ENCODE measurements around the gene ZNF546.

ZNF546 gene

GRCh38 chr19:39996218-39996810 lies 546 bp upstream of the ZNF546 start:
- Histone ChIP-seq H3K4me1 (ENCODE audit: control extremely low read depth in 1 of 4, control insufficient read depth in 4 of 4, insufficient read depth in 4 of 4, low read length in 3 of 4) (peaks cover 12 to 21% (median 13%) of the 10 kb centered on the region in 4 experiments), H3K4me3 (ENCODE audit: control insufficient read depth in 1 of 7, extremely low read depth in 1 of 7, insufficient read depth in 4 of 7, low read depth in 2 of 7, low read length in 6 of 7) (peak overlapping the region; percentile 58 to 99 (median 87)), H3K27me3 (replicated peaks in 2 of 5; ENCODE audit: control insufficient read depth in 4 of 5, insufficient read depth in 5 of 5, low read length in 4 of 5) (no peaks in the 10 kb centered on the region), H3K9me3 (ENCODE audit: control extremely low read depth in 1 of 5, control insufficient read depth in 4 of 5, insufficient read depth in 2 of 5, low read depth in 1 of 5, low read length in 4 of 5) (peaks cover 0 to 12% (median 8%) of the 10 kb centered on the region in 5 experiments), H3K36me3 (ENCODE audit: control insufficient read depth in 4 of 4, insufficient read depth in 4 of 4, low read length in 3 of 4) (peaks cover 0 to 10% (median under 1%) of the 10 kb centered on the region in 4 experiments), H3K27ac (ENCODE audit: insufficient read depth in 1 of 2, low read depth in 1 of 2, low read length in 2 of 2, poor library complexity in 1 of 2, severe bottlenecking in 2 of 2) (peak overlapping the region; percentile 86 to 93)
- ChIA-PET POLR2A (interaction anchor here (1.2 kb wide), 1 partner anchor 26 kb away, joined by 3 read pairs; no protein-coding TSS in a partner anchor), CTCF (interaction anchor here (1.2 kb wide), 1 partner anchor 26 kb away, joined by 3 read pairs; no protein-coding TSS in a partner anchor)
- WGBS (ENCODE audit: insufficient coverage), result 12% methylated on average over 19 of the region's 19 CpGs
- DNase-seq, result peak; percentile 39 to 84 (median 77)

DNA sequence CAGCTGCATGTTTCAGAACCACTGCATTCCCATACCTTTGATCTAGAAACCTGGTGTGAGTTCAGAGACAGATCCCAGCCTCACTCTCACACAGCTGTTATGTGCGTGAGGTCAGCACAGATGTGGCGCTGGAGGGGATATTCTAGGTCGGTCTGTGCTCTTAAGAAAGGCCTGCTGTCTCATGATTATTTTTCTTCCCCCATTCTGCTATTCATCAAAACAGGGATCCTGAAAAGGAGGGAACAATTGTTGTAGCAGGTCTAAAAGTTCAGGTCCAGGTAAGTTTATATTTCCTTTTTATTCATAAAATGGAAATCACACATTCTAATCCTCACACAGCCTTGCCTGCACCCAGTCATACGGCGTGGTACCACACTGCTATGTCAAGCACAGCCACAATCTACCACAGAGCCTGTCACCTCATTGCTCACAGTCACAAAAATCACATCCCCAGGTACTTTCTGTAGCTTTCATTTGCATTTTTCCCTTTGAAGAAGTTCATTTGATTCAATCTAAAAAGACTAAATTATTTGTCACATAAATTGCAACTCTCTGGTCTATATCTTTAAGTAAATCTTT lies 867 bp downstream of the ZNF546 start:
- DNase-seq, result peak in 2 of 3 donors; percentile 11 to 30
- peaks cover 0 to 12% (median 8%) of the 10 kb centered on the region in 5 experiments for H3K9me3 ChIP-seq (ENCODE audit: control extremely low read depth in 1 of 5, control insufficient read depth in 4 of 5, insufficient read depth in 2 of 5, low read depth in 1 of 5, low read length in 4 of 5)
- H3K4me1 ChIP-seq (ENCODE audit: control extremely low read depth in 1 of 4, control insufficient read depth in 4 of 4, insufficient read depth in 4 of 4, low read length in 3 of 4), result peaks cover 12 to 21% (median 13%) of the 10 kb centered on the region in 4 experiments
- peaks cover 0 to 10% (median under 1%) of the 10 kb centered on the region in 4 experiments for H3K36me3 ChIP-seq (ENCODE audit: control insufficient read depth in 4 of 4, insufficient read depth in 4 of 4, low read length in 3 of 4)
- peak overlapping the region; percentile 86 to 93 for H3K27ac ChIP-seq (ENCODE audit: insufficient read depth in 1 of 2, low read depth in 1 of 2, low read length in 2 of 2, poor library complexity in 1 of 2, severe bottlenecking in 2 of 2)
- no peaks in the 10 kb centered on the region for H3K27me3 ChIP-seq (replicated peaks in 2 of 5; ENCODE audit: control insufficient read depth in 4 of 5, insufficient read depth in 5 of 5, low read length in 4 of 5)
- peak overlapping the region in 6 of 7 experiments; percentile 86 to 99 (median 90) for H3K4me3 ChIP-seq (ENCODE audit: control insufficient read depth in 1 of 7, extremely low read depth in 1 of 7, insufficient read depth in 4 of 7, low read depth in 2 of 7, low read length in 6 of 7)
- CTCF ChIA-PET, result no interaction called here
- POLR2A ChIA-PET, result interaction anchor here (0.7 kb wide), 1 partner anchor 93 kb away, joined by 3 read pairs; the partner anchor contains the start of gene ZNF780A
- 69% methylated on average over 5 of the region's 5 CpGs for WGBS (ENCODE audit: insufficient coverage)

DNA sequence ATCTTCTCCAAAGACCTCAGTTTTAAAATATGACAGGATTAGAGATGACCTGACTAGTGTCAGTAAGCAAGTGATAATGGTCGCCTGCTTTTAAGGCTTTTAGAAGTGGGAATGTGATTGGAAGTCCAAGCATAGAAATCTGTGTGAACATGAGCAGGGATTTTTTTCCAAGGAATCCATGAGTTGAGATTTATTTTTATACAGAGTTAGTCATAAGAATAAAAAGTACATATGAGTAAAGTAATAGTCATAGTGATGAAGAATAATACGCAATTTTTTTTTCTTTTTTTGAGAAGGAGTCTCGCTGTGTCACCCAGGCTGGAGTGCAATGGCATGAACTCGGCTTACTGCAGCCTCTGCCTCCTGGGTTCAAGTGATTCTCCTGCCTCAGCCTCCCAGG lies 1.6 kb downstream of the ZNF546 start:
- 100% methylated on average over 2 of the region's 4 CpGs for WGBS (ENCODE audit: insufficient coverage)
- POLR2A ChIA-PET, result no interaction called here
- peaks cover 0 to 7% (median under 1%) of the 10 kb centered on the region in 4 experiments for H3K36me3 ChIP-seq (ENCODE audit: control insufficient read depth in 4 of 4, insufficient read depth in 4 of 4, low read length in 3 of 4)

GRCh38 chr19:40005691-40006272 lies 8.9 kb downstream of the ZNF546 start:
- DNase-seq, result peak in 2 of 3 donors; percentile 18 to 52
- POLR2A ChIA-PET, result no interaction called here

More for the DNA sequence above, 1.6 kb downstream of the ZNF546 start:
- Histone ChIP-seq H3K4me3 (ENCODE audit: control insufficient read depth in 1 of 7, extremely low read depth in 1 of 7, insufficient read depth in 4 of 7, low read depth in 2 of 7, low read length in 6 of 7) (no peak overlapping the region), H3K27ac (ENCODE audit: insufficient read depth in 1 of 2, low read depth in 1 of 2, low read length in 2 of 2, poor library complexity in 1 of 2, severe bottlenecking in 2 of 2) (no peak overlapping the region), H3K4me1 (ENCODE audit: control extremely low read depth in 1 of 4, control insufficient read depth in 4 of 4, insufficient read depth in 4 of 4, low read length in 3 of 4) (peaks cover 12 to 21% (median 13%) of the 10 kb centered on the region in 4 experiments), H3K27me3 (replicated peaks in 2 of 5; ENCODE audit: control insufficient read depth in 4 of 5, insufficient read depth in 5 of 5, low read length in 4 of 5) (no peaks in the 10 kb centered on the region), H3K9me3 (ENCODE audit: control extremely low read depth in 1 of 5, control insufficient read depth in 4 of 5, insufficient read depth in 2 of 5, low read depth in 1 of 5, low read length in 4 of 5) (peaks cover 0 to 8% (median 5%) of the 10 kb centered on the region in 5 experiments)
- DNase-seq, result no peak
- CTCF ChIA-PET, result no interaction called here

GRCh38 chr19:40006273-40006691 lies 9.4 kb downstream of the ZNF546 start:
- peak overlapping the region in 1 of 2 experiments; percentile 44 for H3K27ac ChIP-seq (ENCODE audit: insufficient read depth in 1 of 2, low read depth in 1 of 2, low read length in 2 of 2, poor library complexity in 1 of 2, severe bottlenecking in 2 of 2)
- 100% methylated on average over 1 of the region's 1 CpG for WGBS (ENCODE audit: insufficient coverage)
- ChIA-PET CTCF (no interaction called here), POLR2A (no interaction called here)
- H3K4me3 ChIP-seq (ENCODE audit: control insufficient read depth in 1 of 7, extremely low read depth in 1 of 7, insufficient read depth in 4 of 7, low read depth in 2 of 7, low read length in 6 of 7), result no peak overlapping the region
- peak in 2 of 3 donors; percentile 20 for DNase-seq
- peaks cover 24 to 48% (median 34%) of the 10 kb centered on the region in 4 experiments for H3K36me3 ChIP-seq (ENCODE audit: control insufficient read depth in 4 of 4, insufficient read depth in 4 of 4, low read length in 3 of 4)
- peaks cover 0 to 25% (median 5%) of the 10 kb centered on the region in 5 experiments for H3K9me3 ChIP-seq (ENCODE audit: control extremely low read depth in 1 of 5, control insufficient read depth in 4 of 5, insufficient read depth in 2 of 5, low read depth in 1 of 5, low read length in 4 of 5)
- no peaks in the 10 kb centered on the region for H3K4me1 ChIP-seq (ENCODE audit: control extremely low read depth in 1 of 4, control insufficient read depth in 4 of 4, insufficient read depth in 4 of 4, low read length in 3 of 4)
- no peaks in the 10 kb centered on the region for H3K27me3 ChIP-seq (replicated peaks in 2 of 5; ENCODE audit: control insufficient read depth in 4 of 5, insufficient read depth in 5 of 5, low read length in 4 of 5)

More at GRCh38 chr19:40005691-40006272, 8.9 kb downstream of the ZNF546 start:
- Histone ChIP-seq H3K27ac (ENCODE audit: insufficient read depth in 1 of 2, low read depth in 1 of 2, low read length in 2 of 2, poor library complexity in 1 of 2, severe bottlenecking in 2 of 2) (peak overlapping the region in 1 of 2 experiments; percentile 44), H3K4me1 (ENCODE audit: control extremely low read depth in 1 of 4, control insufficient read depth in 4 of 4, insufficient read depth in 4 of 4, low read length in 3 of 4) (no peaks in the 10 kb centered on the region), H3K36me3 (ENCODE audit: control insufficient read depth in 4 of 4, insufficient read depth in 4 of 4, low read length in 3 of 4) (peaks cover 24 to 46% (median 34%) of the 10 kb centered on the region in 4 experiments), H3K27me3 (replicated peaks in 2 of 5; ENCODE audit: control insufficient read depth in 4 of 5, insufficient read depth in 5 of 5, low read length in 4 of 5) (no peaks in the 10 kb centered on the region), H3K9me3 (ENCODE audit: control extremely low read depth in 1 of 5, control insufficient read depth in 4 of 5, insufficient read depth in 2 of 5, low read depth in 1 of 5, low read length in 4 of 5) (peaks cover 0 to 24% (median 5%) of the 10 kb centered on the region in 5 experiments), H3K4me3 (ENCODE audit: control insufficient read depth in 1 of 7, extremely low read depth in 1 of 7, insufficient read depth in 4 of 7, low read depth in 2 of 7, low read length in 6 of 7) (no peak overlapping the region)
- CTCF ChIA-PET, result no interaction called here
- WGBS (ENCODE audit: insufficient coverage), result 100% methylated on average over 2 of the region's 4 CpGs

DNA sequence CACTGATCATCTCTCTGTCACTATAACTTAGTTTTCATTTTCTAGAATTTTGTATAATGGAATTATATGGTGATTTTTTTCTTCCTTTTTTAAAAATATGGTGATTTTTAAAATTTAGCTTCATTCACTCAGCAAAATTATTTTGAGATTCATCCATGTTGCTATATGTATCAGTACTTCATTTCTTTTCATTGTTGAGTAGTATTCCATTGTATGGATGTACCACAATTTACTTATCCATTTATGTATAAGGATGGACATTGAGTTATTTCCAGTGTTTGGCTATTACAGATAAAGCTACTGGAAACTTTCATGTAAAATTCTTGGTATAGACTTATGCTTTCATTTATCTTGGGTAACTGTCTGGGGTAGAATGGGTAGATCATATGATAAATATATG lies 12.8 kb downstream of the ZNF546 start:
- peaks cover 40 to 76% (median 47%) of the 10 kb centered on the region in 4 experiments for H3K36me3 ChIP-seq (ENCODE audit: control insufficient read depth in 4 of 4, insufficient read depth in 4 of 4, low read length in 3 of 4)
- H3K4me1 ChIP-seq (ENCODE audit: control extremely low read depth in 1 of 4, control insufficient read depth in 4 of 4, insufficient read depth in 4 of 4, low read length in 3 of 4), result no peaks in the 10 kb centered on the region
- no peak for DNase-seq
- CTCF ChIA-PET, result no interaction called here
- POLR2A ChIA-PET, result no interaction called here
- H3K4me3 ChIP-seq (ENCODE audit: control insufficient read depth in 1 of 7, extremely low read depth in 1 of 7, insufficient read depth in 4 of 7, low read depth in 2 of 7, low read length in 6 of 7), result no peak overlapping the region
- H3K27ac ChIP-seq (ENCODE audit: insufficient read depth in 1 of 2, low read depth in 1 of 2, low read length in 2 of 2, poor library complexity in 1 of 2, severe bottlenecking in 2 of 2), result no peak overlapping the region
- no peaks in the 10 kb centered on the region for H3K27me3 ChIP-seq (replicated peaks in 2 of 5; ENCODE audit: control insufficient read depth in 4 of 5, insufficient read depth in 5 of 5, low read length in 4 of 5)
- peaks cover 15 to 55% (median 22%) of the 10 kb centered on the region in 5 experiments for H3K9me3 ChIP-seq (ENCODE audit: control extremely low read depth in 1 of 5, control insufficient read depth in 4 of 5, insufficient read depth in 2 of 5, low read depth in 1 of 5, low read length in 4 of 5)

- ChIA-PET POLR2A (no interaction called here), CTCF (no interaction called here)
- Histone ChIP-seq H3K36me3 (ENCODE audit: control insufficient read depth in 4 of 4, insufficient read depth in 4 of 4, low read length in 3 of 4) (peaks cover 19 to 53% (median 28%) of the 10 kb centered on the region in 4 experiments), H3K4me1 (ENCODE audit: control extremely low read depth in 1 of 4, control insufficient read depth in 4 of 4, insufficient read depth in 4 of 4, low read length in 3 of 4) (no peaks in the 10 kb centered on the region), H3K9me3 (ENCODE audit: control extremely low read depth in 1 of 5, control insufficient read depth in 4 of 5, insufficient read depth in 2 of 5, low read depth in 1 of 5, low read length in 4 of 5) (peaks cover 24 to 74% (median 35%) of the 10 kb centered on the region in 5 experiments), H3K4me3 (ENCODE audit: control insufficient read depth in 1 of 7, extremely low read depth in 1 of 7, insufficient read depth in 4 of 7, low read depth in 2 of 7, low read length in 6 of 7) (no peak overlapping the region), H3K27ac (ENCODE audit: insufficient read depth in 1 of 2, low read depth in 1 of 2, low read length in 2 of 2, poor library complexity in 1 of 2, severe bottlenecking in 2 of 2) (no peak overlapping the region), H3K27me3 (replicated peaks in 2 of 5; ENCODE audit: control insufficient read depth in 4 of 5, insufficient read depth in 5 of 5, low read length in 4 of 5) (no peaks in the 10 kb centered on the region)
- DNase-seq, result no peak
- WGBS (ENCODE audit: insufficient coverage), result no CpG with 5 or more reads among the region's 4 CpGs
Measured at GRCh38 chr19:40013991-40014390, 17.1 kb downstream of the ZNF546 start.
